Activated effector memory CD4-positive, alpha-beta T cell treated with Interleukin-2 at 50 U/mL for 16 hours (primary cell): Measurements from ENCODE around the gene MTFR2.

Experiments
- DNase-seq: peaks from one replicate; pipeline ENCODE4 v3.0.0-alpha.2; 2020

MTFR2 gene

DNA sequence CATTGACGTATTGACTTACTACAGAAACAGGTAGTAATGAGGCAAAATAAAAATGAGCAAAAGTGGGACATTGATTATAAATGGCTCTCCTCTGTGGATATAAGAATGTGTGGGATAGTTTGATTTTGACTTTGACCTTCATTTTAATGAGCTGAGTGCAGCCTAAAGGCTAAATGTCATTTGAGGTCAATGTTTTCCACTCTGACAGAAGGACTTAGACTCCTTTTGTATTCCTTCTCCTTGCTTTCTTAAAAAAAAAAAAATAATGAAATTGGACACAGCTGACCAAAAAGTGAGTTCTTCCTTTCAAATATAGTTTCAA is 68.6 kb downstream of the MTFR2 start:
- DNase-seq: no peak
